Stimulated activated memory B cell treated with anti-CD40 and anti-IgM and Interleukin-4, amounts not matched to agents 10 μg/mL and 1 μg/mL and 100 μg/mL, for 72 hours (primary cell): Measurements from ENCODE around the gene RFTN1.

Source experiments
- ATAC-seq: fragments of 150-1000 bp; cut with Tn5 transposase; 2 replicates; pipeline ENCODE4 v1.10.0; 2021
- H3K27ac Mint-ChIP-seq: one replicate; pipeline ENCODE4 v1.8.0; 2022; ENCODE audit warnings: mild to moderate bottlenecking, mixed read lengths
- H3K27me3 Mint-ChIP-seq: one replicate; pipeline ENCODE4 v1.8.0; 2022; ENCODE audit warnings: mixed read lengths
- H3K36me3 Mint-ChIP-seq: one replicate; pipeline ENCODE4 v1.8.0; 2022; ENCODE audit warnings: mixed read lengths
- H3K4me1 Mint-ChIP-seq: one replicate; pipeline ENCODE4 v1.8.0; 2022; ENCODE audit warnings: mixed read lengths
- H3K4me3 Mint-ChIP-seq: one replicate; pipeline ENCODE4 v1.8.0; 2022; ENCODE audit warnings: mild to moderate bottlenecking, moderate library complexity, mixed read lengths
- H3K9me3 Mint-ChIP-seq: one replicate; pipeline ENCODE4 v1.8.0; 2022; ENCODE audit warnings: mixed read lengths

The RFTN1 gene

DNA sequence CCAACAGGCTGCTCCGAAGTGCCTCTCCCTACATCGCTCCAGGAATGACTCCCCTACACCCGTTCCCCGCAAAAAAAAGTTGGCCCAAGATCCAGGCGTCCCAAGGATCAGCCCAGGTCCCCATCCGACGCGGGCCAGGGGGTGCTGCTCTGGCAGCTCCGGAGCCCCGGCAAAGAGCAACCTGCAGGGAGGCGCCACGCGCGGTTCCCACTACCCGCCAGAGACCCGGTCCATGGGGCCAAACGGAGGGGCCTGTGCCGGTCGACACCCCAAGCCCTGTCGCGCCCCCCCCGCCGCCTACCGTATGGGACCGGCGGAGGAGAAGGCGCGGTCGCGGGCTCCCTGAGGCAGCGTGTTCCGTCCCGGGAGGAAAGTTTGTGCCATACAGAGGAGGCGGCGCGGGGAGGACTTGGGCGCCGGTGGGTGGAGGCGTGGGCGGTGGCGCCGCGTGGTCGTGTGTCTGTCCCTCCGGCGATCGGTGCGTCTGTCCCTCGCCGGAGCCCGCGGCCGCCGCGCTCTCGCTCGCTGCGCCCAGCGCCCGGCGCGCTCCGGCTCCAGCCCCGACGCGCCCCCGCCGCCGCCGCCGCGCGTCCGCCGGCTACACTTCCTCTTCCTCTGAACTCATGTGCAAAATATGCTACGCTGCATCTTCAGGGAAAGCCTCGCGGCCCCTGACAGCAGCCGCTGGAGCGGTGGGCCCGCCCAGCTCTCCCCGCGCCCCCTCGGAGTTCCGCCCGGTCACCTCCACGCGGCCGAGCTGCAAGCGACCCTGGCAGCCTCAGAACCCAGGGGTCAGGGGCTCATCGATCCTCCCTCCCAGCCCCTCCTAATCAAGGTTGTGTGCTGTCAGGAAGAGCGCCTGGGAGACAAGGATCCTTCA lies at the start of gene RFTN1:
Gene RFTN1, minus strand, starts transcription at position 559 of the 880 bp plus-strand sequence. CDS start 19,830 bp downstream, outside the sequence.
- Mint-ChIP-seq H3K27me3 (no peaks in the 10 kb centered on the region), H3K36me3 (peaks cover 47% of the 10 kb centered on the region)
- peak; percentile 28 for ATAC-seq

GRCh38 chr3:16559653-16560365 lies 46.3 kb upstream of the RFTN1 start:
- no peak for ATAC-seq
- H3K27ac Mint-ChIP-seq = no peak overlapping the region
- H3K27me3 Mint-ChIP-seq = peaks cover 13% of the 10 kb centered on the region
- peaks cover 5% of the 10 kb centered on the region for H3K9me3 Mint-ChIP-seq
- no peak overlapping the region for H3K4me3 Mint-ChIP-seq
- no peaks in the 10 kb centered on the region for H3K36me3 Mint-ChIP-seq
- H3K4me1 Mint-ChIP-seq = no peaks in the 10 kb centered on the region

More for the DNA sequence above, at the start of gene RFTN1:
- peak within 1 kb of the TSS; percentile 100 for H3K27ac Mint-ChIP-seq
- H3K4me1 Mint-ChIP-seq = peaks cover 77% of the 10 kb centered on the region
- H3K4me3 Mint-ChIP-seq = peak within 1 kb of the TSS; percentile 99
- no peaks in the 10 kb centered on the region for H3K9me3 Mint-ChIP-seq

DNA sequence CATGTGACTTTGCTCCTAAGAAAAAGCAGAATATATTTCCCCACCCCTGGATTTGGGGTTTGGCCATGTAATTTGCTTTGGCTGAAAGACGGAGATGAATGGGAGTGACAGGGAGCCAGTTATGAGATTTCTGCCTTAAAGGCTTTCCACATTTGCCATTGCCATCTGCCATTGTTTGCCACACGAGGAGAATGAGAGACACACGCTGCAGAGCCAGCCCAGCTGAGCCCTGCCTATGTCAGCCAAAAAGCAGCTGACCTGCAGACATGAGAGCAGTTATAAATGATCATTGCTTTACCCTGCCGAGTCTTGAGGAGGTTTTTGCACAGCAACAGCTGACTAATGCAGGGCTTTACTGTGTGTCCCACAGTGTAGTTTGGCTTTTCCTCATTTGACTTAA lies 40.6 kb upstream of the RFTN1 start:
- no peaks in the 10 kb centered on the region for H3K36me3 Mint-ChIP-seq
- no peak overlapping the region for H3K27ac Mint-ChIP-seq
- no peak overlapping the region for H3K4me3 Mint-ChIP-seq
- no peaks in the 10 kb centered on the region for H3K9me3 Mint-ChIP-seq
- H3K27me3 Mint-ChIP-seq = peaks cover 46% of the 10 kb centered on the region
- H3K4me1 Mint-ChIP-seq = no peaks in the 10 kb centered on the region
- ATAC-seq = no peak

GRCh38 chr3:16552757-16553156 lies 39.3 kb upstream of the RFTN1 start:
- ATAC-seq = no peak
- H3K4me3 Mint-ChIP-seq = no peak overlapping the region
- H3K4me1 Mint-ChIP-seq = no peaks in the 10 kb centered on the region
- peaks cover 2% of the 10 kb centered on the region for H3K9me3 Mint-ChIP-seq
- no peak overlapping the region for H3K27ac Mint-ChIP-seq
- H3K36me3 Mint-ChIP-seq = no peaks in the 10 kb centered on the region
- H3K27me3 Mint-ChIP-seq = peaks cover 35% of the 10 kb centered on the region

DNA sequence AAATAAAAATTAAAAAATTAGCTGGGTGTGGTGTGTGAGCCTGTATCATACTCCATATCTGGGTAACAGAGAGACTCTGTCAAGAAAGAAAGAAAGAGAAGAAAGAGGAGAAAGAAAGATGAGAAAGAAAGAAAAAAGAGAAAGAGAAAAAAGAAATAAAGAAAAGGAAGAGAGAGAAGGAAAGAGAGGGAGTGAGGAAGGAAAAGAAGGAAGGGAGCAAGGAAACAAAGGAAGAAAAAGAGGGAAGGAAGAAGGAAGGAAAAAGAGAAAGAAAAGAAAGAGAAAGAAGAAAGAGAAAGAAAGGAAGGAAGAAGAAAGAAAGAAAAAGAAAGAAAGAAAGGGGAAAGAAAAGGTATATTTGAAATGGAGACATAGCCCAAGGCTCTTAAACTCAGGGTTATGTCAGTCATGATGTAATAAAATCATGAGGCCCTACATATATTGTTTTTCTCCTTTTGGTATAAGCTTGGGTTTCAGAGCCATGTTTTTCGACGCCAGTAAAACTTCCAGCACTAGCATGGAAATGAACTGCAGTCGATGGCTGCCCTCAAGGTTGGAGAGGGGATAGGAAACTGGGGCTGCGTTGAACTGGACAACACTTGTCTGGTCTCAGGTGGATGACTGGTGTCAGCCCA lies 38.0 kb upstream of the RFTN1 start:
- ATAC-seq = no peak

GRCh38 chr3:16550676-16551341 lies 37.3 kb upstream of the RFTN1 start:
- peak overlapping the region; percentile 57 for H3K27ac Mint-ChIP-seq
- no peaks in the 10 kb centered on the region for H3K36me3 Mint-ChIP-seq
- peak; percentile 86 for ATAC-seq
- peaks cover 2% of the 10 kb centered on the region for H3K9me3 Mint-ChIP-seq
- H3K27me3 Mint-ChIP-seq = peaks cover 33% of the 10 kb centered on the region
- H3K4me1 Mint-ChIP-seq = peaks cover 11% of the 10 kb centered on the region
- no peak overlapping the region for H3K4me3 Mint-ChIP-seq

More for the DNA sequence above, 38.0 kb upstream of the RFTN1 start:
- H3K4me1 Mint-ChIP-seq = peaks cover 9% of the 10 kb centered on the region
- H3K4me3 Mint-ChIP-seq = no peak overlapping the region
- H3K9me3 Mint-ChIP-seq = peaks cover 2% of the 10 kb centered on the region
- no peaks in the 10 kb centered on the region for H3K36me3 Mint-ChIP-seq
- H3K27me3 Mint-ChIP-seq = peaks cover 33% of the 10 kb centered on the region
- H3K27ac Mint-ChIP-seq = peak overlapping the region; percentile 57

GRCh38 chr3:16550305-16550675 lies 36.8 kb upstream of the RFTN1 start:
- Mint-ChIP-seq H3K4me3 (no peak overlapping the region), H3K27me3 (peaks cover 33% of the 10 kb centered on the region), H3K36me3 (no peaks in the 10 kb centered on the region), H3K9me3 (peaks cover 2% of the 10 kb centered on the region), H3K4me1 (peaks cover 11% of the 10 kb centered on the region), H3K27ac (peak overlapping the region; percentile 57)
- no peak for ATAC-seq

- H3K27me3 Mint-ChIP-seq = peaks cover 28% of the 10 kb centered on the region
- H3K27ac Mint-ChIP-seq = no peak overlapping the region
- no peak overlapping the region for H3K4me3 Mint-ChIP-seq
- peaks cover 2% of the 10 kb centered on the region for H3K9me3 Mint-ChIP-seq
- peaks cover 11% of the 10 kb centered on the region for H3K4me1 Mint-ChIP-seq
- H3K36me3 Mint-ChIP-seq = no peaks in the 10 kb centered on the region
- no peak for ATAC-seq
These were observed 35.2 kb upstream of the RFTN1 start for GRCh38 chr3:16548721-16549120.

DNA sequence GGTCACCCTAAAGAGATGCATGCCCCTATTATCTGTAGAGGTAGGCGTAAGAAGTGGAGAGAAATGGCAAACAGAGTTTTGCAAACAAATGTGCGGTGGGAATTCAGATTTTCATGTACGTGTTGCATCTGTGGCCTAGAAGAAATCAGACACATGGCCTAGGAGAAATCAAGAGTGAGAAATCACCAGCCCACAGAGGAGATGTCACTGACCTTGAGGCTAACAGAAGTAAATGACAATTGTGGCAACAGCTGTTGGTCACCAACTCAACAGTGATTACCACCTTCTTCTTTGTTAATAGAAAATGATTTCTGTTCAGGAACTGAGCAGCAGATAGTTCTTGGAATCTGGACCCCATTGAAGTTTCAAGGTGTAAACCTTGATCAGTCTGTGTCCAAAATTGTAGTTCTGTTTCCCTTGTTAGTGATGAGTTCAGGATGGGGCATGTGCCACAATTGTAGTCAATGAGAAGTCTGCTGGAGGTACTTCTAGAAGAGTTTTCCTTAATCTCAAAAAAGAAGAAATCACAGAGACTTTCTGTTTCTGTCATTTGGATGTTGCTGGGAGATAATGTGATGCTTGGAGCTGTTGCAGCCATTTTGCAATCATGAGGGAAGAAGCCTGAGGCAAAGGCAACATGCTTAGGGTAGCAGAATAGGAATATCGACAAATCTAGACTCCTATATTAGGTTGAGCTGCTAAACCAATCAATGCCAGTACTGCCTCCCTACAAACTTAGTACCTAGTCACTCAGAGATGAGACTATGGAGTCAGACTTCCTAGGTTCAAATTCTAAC lies 34.3 kb upstream of the RFTN1 start:
- peaks cover 11% of the 10 kb centered on the region for H3K4me1 Mint-ChIP-seq
- H3K9me3 Mint-ChIP-seq = peaks cover 2% of the 10 kb centered on the region
- peaks cover 18% of the 10 kb centered on the region for H3K27me3 Mint-ChIP-seq
- no peaks in the 10 kb centered on the region for H3K36me3 Mint-ChIP-seq
- no peak overlapping the region for H3K27ac Mint-ChIP-seq
- no peak overlapping the region for H3K4me3 Mint-ChIP-seq
- ATAC-seq = no peak

- Mint-ChIP-seq H3K9me3 (peaks cover 2% of the 10 kb centered on the region), H3K36me3 (no peaks in the 10 kb centered on the region), H3K27me3 (peaks cover 8% of the 10 kb centered on the region), H3K4me3 (no peak overlapping the region), H3K4me1 (peaks cover 11% of the 10 kb centered on the region), H3K27ac (peak overlapping the region; percentile 30)
- ATAC-seq = no peak
These were observed 32.9 kb upstream of the RFTN1 start for GRCh38 chr3:16546186-16547010.

GRCh38 chr3:16545413-16546185 lies 32.1 kb upstream of the RFTN1 start:
- H3K27ac Mint-ChIP-seq = peak overlapping the region; percentile 30
- no peak overlapping the region for H3K4me3 Mint-ChIP-seq
- H3K9me3 Mint-ChIP-seq = peaks cover 2% of the 10 kb centered on the region
- peaks cover 9% of the 10 kb centered on the region for H3K27me3 Mint-ChIP-seq
- no peak for ATAC-seq
- H3K36me3 Mint-ChIP-seq = no peaks in the 10 kb centered on the region
- peaks cover 11% of the 10 kb centered on the region for H3K4me1 Mint-ChIP-seq

DNA sequence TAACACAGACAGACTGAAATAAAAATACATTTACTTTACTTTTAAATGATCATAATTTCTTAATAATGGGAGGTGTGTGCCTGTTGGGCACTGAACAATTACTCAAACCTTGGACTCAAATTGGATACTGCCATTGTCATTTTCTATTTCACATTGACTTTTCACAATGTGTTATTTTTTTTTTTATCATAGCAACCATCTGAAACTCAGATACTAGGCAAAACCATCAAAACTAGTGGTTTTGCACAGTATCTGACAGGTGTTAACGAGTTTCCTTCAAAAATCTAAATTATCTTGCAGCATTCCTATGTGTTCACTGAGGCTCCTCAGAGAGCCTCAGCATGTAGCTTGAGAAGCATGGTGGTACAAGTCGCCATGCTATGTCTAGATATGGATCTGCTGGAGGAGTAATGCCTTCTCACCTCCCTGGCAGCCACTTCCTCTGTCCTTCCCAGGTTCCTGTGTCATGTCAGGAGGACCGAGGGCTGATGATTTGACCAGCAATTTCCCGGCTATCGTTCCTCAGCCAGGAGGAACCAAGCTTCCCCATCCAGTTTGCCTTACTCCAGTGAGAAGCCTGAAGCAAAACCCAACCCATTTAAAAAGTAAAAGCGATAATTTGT lies 29.9 kb upstream of the RFTN1 start:
- peaks cover 28% of the 10 kb centered on the region for H3K27me3 Mint-ChIP-seq
- H3K36me3 Mint-ChIP-seq = no peaks in the 10 kb centered on the region
- peaks cover 11% of the 10 kb centered on the region for H3K4me1 Mint-ChIP-seq
- no peak overlapping the region for H3K27ac Mint-ChIP-seq
- peaks cover 2% of the 10 kb centered on the region for H3K9me3 Mint-ChIP-seq
- no peak overlapping the region for H3K4me3 Mint-ChIP-seq
- ATAC-seq = no peak

GRCh38 chr3:16538507-16538906 lies 25.0 kb upstream of the RFTN1 start:
- Mint-ChIP-seq H3K4me3 (no peak overlapping the region), H3K27me3 (peaks cover 48% of the 10 kb centered on the region), H3K27ac (no peak overlapping the region), H3K4me1 (peaks cover 5% of the 10 kb centered on the region), H3K9me3 (no peaks in the 10 kb centered on the region), H3K36me3 (no peaks in the 10 kb centered on the region)
- ATAC-seq = no peak
